MG63 (cell line): Measurements from ENCODE around the gene CACNA2D2. TPM values are rescaled to one million over a fixed set of nuclear protein-coding genes. Genes with fewer than 3 reads are reported as not detected.
A peak's percentile ranks its signal among the peaks of the same experiment; 100 is the strongest.

Experiments
- DNase-seq: peaks from one replicate; pipeline ENCODE4 v3.0.0-alpha.2; 2020
- H3K27me3 ChIP-seq: fragments of 250-450 bp; sonication (Bioruptor Pico); 2 replicates; pipeline ENCODE4 v1.5.1; 2020; ENCODE audit warnings: mild to moderate bottlenecking, moderate library complexity
- H3K36me3 ChIP-seq: fragments of 250-450 bp; sonication (Bioruptor Pico); 2 replicates; pipeline ENCODE4 v1.5.1; 2020; ENCODE audit warnings: mild to moderate bottlenecking, moderate library complexity
- H3K4me3 ChIP-seq: fragments of 250-450 bp; sonication (Bioruptor Pico); 2 replicates; pipeline ENCODE4 v1.5.1; 2020; ENCODE audit warnings: mild to moderate bottlenecking, moderate library complexity
- H3K9me3 ChIP-seq: fragments of 250-450 bp; sonication (Bioruptor Pico); 2 replicates; pipeline ENCODE4 v1.5.1; 2020; ENCODE audit warnings: mild to moderate bottlenecking, moderate library complexity
- total RNA-seq: library from RNA; depleted of rRNA; stranded (reverse); fragments of >200 nt; shearing (Covaris generic); gene quantifications from 2 replicates; pipeline ENCODE4 v1.2.3, GENCODE V29; 2014; ENCODE audit warnings: low replicate concordance

The CACNA2D2 gene
- total RNA-seq, 1 experiment from 2014 or later, result not detected

DNA sequence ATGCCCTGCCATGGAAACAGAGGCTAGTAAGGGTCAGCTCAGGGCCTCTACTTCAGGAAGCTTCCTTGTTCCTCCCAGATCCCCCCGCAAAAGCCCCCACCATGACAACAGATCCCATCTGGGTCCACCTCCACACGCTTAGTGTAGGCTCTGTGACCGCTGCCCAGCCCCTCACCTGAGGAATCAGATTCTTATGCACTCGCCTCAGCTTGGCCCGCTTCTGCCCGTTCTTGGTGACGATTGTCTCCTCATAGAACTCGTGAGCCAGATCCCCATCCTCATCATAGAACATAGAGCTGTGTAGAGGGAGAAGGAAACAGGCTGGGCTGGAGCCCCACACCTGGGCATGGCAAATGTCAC is 177.3 kb downstream of the CACNA2D2 start:
- Histone ChIP-seq H3K36me3 (peaks cover 8% of the 10 kb centered on the region), H3K9me3 (no peaks in the 10 kb centered on the region), H3K4me3 (no peak overlapping the region), H3K27me3 (no peaks in the 10 kb centered on the region)
- no peak for DNase-seq

GRCh38 chr3:50325497-50326181 is 177.8 kb downstream of the CACNA2D2 start:
- Histone ChIP-seq H3K36me3 (peaks cover 3% of the 10 kb centered on the region), H3K27me3 (no peaks in the 10 kb centered on the region), H3K9me3 (no peaks in the 10 kb centered on the region), H3K4me3 (no peak overlapping the region)
- DNase-seq, result no peak

- no peaks in the 10 kb centered on the region for H3K9me3 ChIP-seq
Measured at GRCh38 chr3:50325113-50325480, 178.3 kb downstream of the CACNA2D2 start.

GRCh38 chr3:50324351-50325112 is 178.9 kb downstream of the CACNA2D2 start:
- peak; percentile 69 for DNase-seq
- no peaks in the 10 kb centered on the region; the same call in 1 of the 2 replicates for H3K36me3 ChIP-seq
- H3K4me3 ChIP-seq, result no peak overlapping the region
- no peaks in the 10 kb centered on the region for H3K27me3 ChIP-seq
- H3K9me3 ChIP-seq, result no peaks in the 10 kb centered on the region

More at GRCh38 chr3:50325113-50325480, 178.3 kb downstream of the CACNA2D2 start:
- no peaks in the 10 kb centered on the region; the same call in none of the 2 replicates for H3K36me3 ChIP-seq
- no peak overlapping the region for H3K4me3 ChIP-seq
- H3K27me3 ChIP-seq, result no peaks in the 10 kb centered on the region
- DNase-seq, result no peak

DNA sequence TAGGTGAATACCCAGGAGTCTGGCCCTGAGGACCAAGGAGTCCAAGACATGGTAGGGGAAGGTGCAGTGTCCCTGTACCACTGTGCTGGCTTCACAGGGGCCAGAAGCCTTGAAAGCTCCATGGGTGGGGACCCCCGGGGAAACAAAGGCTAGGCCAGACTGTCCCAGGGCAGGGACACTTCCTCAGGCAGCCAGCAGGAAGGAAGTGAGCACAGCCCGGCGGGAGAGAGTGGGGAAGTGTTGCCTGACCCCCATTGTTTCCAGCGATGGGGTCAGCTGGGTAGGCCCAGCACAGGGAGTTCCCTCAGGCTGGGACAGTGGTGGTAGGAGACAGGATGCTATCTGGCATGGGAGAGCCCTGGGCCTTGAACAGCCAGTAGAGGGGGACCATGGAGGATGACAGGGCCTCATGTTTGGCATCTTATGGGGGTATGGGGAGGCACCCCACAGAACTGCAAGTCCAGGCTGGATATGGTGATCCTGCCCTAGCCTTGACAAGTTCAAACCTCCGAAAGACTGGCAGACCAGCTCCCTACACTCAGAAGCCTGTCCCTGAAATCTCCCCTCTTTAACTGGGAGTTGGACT is 179.7 kb downstream of the CACNA2D2 start:
- no peaks in the 10 kb centered on the region; the same call in 1 of the 2 replicates for H3K36me3 ChIP-seq
- no peak overlapping the region for H3K4me3 ChIP-seq
- DNase-seq, result no peak
- H3K27me3 ChIP-seq, result no peaks in the 10 kb centered on the region
- H3K9me3 ChIP-seq, result no peaks in the 10 kb centered on the region

GRCh38 chr3:50323092-50323600 is 180.3 kb downstream of the CACNA2D2 start:
- DNase-seq, result no peak
- H3K4me3 ChIP-seq, result no peak overlapping the region
- no peaks in the 10 kb centered on the region for H3K27me3 ChIP-seq
- no peaks in the 10 kb centered on the region for H3K9me3 ChIP-seq
- no peaks in the 10 kb centered on the region; the same call in none of the 2 replicates for H3K36me3 ChIP-seq

- Histone ChIP-seq H3K27me3 (no peaks in the 10 kb centered on the region), H3K36me3 (no peaks in the 10 kb centered on the region; the same call in none of the 2 replicates), H3K9me3 (no peaks in the 10 kb centered on the region), H3K4me3 (peak within 1 kb of the TSS; percentile 69)
- no peak for DNase-seq
Measured at GRCh38 chr3:50322386-50323091, 180.9 kb downstream of the CACNA2D2 start, which contains the start of gene HYAL2. Gene HYAL2 (minus strand): TSS chr3:50322745. CDS start chr3:50320489, 2,256 bp downstream.

DNA sequence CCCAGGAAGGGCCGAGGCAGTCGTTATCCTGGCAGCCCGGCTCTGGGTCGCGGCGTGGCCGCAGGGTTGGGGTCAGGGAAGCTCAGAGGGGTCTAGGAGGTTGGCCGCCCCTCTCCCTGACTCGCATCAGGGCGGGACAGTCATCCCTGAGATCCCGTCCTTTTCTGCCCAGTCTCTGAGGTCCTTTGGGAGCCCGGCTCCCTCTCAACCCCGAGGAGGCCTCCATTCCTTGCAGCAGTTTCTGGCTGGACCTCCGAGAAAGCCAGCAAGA is 181.4 kb downstream of the CACNA2D2 start:
- no peaks in the 10 kb centered on the region for H3K27me3 ChIP-seq
- H3K36me3 ChIP-seq, result no peaks in the 10 kb centered on the region; the same call in none of the 2 replicates
- no peak for DNase-seq
- H3K4me3 ChIP-seq, result peak overlapping the region; percentile 69
- H3K9me3 ChIP-seq, result no peaks in the 10 kb centered on the region

- peak overlapping the region; percentile 69 for H3K4me3 ChIP-seq
- no peaks in the 10 kb centered on the region for H3K9me3 ChIP-seq
- no peaks in the 10 kb centered on the region; the same call in none of the 2 replicates for H3K36me3 ChIP-seq
- no peaks in the 10 kb centered on the region for H3K27me3 ChIP-seq
- DNase-seq, result peak; percentile 85
Measured at GRCh38 chr3:50321336-50322114, 181.9 kb downstream of the CACNA2D2 start.

DNA sequence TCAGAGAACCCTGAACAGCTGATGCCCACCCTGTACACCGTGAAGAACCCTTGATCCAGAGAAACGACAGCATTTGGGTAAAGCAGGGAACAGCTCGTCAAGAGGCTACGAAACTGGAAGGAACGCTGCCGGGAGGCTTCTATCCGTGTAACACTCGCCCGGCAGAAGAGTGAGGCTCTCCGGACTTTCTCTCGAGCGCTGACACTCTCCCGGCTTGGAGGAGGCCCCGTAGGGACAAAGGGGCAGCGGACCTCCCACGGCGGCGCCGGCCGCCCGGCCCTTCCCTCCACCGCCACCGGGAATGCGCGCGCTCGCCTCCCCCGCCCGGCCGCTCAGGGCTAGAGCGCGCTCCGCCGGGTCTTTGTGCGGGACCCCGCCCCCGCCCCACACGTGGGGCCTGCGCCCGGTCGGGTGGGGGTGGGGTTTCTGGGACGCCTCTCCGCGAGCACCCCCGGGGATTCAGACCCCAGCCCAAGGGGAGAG is 182.5 kb downstream of the CACNA2D2 start:
- Histone ChIP-seq H3K9me3 (no peaks in the 10 kb centered on the region), H3K36me3 (no peaks in the 10 kb centered on the region; the same call in none of the 2 replicates), H3K4me3 (peak overlapping the region; percentile 69), H3K27me3 (no peaks in the 10 kb centered on the region)
- peak; percentile 64 for DNase-seq

- DNase-seq, result no peak
- H3K36me3 ChIP-seq, result no peaks in the 10 kb centered on the region; the same call in none of the 2 replicates
- peak overlapping the region; percentile 69 for H3K4me3 ChIP-seq
- no peaks in the 10 kb centered on the region for H3K27me3 ChIP-seq
- no peaks in the 10 kb centered on the region for H3K9me3 ChIP-seq
Measured at GRCh38 chr3:50319894-50320625, 183.4 kb downstream of the CACNA2D2 start.

- Histone ChIP-seq H3K27me3 (no peaks in the 10 kb centered on the region), H3K36me3 (no peaks in the 10 kb centered on the region; the same call in none of the 2 replicates), H3K4me3 (no peak overlapping the region), H3K9me3 (no peaks in the 10 kb centered on the region)
- no peak for DNase-seq
Measured at GRCh38 chr3:50319181-50319893, 184.1 kb downstream of the CACNA2D2 start.

DNA sequence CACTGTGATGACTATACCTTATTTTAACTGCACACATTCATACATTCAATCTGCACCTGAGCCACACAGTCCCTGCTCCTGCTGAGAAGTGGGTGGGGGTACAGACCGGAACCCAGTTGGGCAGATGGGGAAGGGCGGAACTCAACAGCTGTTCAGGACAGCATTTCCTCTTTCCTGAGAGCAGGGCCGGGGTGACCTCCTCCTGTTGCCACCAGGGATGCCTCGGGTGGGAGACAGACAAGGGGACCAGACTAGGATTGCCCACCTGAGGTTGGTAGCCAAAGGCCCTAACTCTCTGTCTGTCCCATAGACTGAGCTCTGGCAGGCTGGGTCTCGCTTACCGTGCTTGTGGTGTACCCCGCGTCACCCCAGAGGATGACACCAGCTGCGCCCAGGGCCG is 184.8 kb downstream of the CACNA2D2 start:
- DNase-seq, result no peak
- no peaks in the 10 kb centered on the region for H3K9me3 ChIP-seq
- no peaks in the 10 kb centered on the region; the same call in none of the 2 replicates for H3K36me3 ChIP-seq
- H3K4me3 ChIP-seq, result no peak overlapping the region
- no peaks in the 10 kb centered on the region for H3K27me3 ChIP-seq

GRCh38 chr3:50318163-50318562 is 185.3 kb downstream of the CACNA2D2 start:
- Histone ChIP-seq H3K4me3 (no peak overlapping the region), H3K27me3 (no peaks in the 10 kb centered on the region), H3K36me3 (no peaks in the 10 kb centered on the region; the same call in none of the 2 replicates), H3K9me3 (no peaks in the 10 kb centered on the region)
- no peak for DNase-seq

GRCh38 chr3:50317300-50317699 is 186.1 kb downstream of the CACNA2D2 start:
- H3K4me3 ChIP-seq, result no peak overlapping the region
- no peaks in the 10 kb centered on the region for H3K27me3 ChIP-seq
- H3K36me3 ChIP-seq, result no peaks in the 10 kb centered on the region; the same call in none of the 2 replicates
- H3K9me3 ChIP-seq, result no peaks in the 10 kb centered on the region
- no peak for DNase-seq
